H1 (cell line): Measurements from ENCODE around the gene SLC25A15. TPM values are rescaled to one million over a fixed set of nuclear protein-coding genes. Genes with fewer than 3 reads are reported as not detected.

Experiments used
- CTCF ChIA-PET: fragments of 300-600 bp; sonication (Branson Sonifier 250); formaldehyde crosslinking; loops from one replicate; lab custom pipeline; 2021; ENCODE audit not compliant: partially characterized antibody; lab: Charles Lee
- POLR2A ChIA-PET: fragments of 300-600 bp; sonication (Branson Sonifier 250); formaldehyde crosslinking; loops from one replicate; lab custom pipeline; 2021; ENCODE audit warnings: inconsistent platforms; ENCODE audit not compliant: partially characterized antibody; lab: Charles Lee
- DNase-seq, 2 experiments: peaks; one replicate each; pipeline versions ENCODE4 v3.0.0 to v3.0.0-alpha.2; 2010 to 2022; ENCODE audit warnings: low spot score in 2 of 2, low read depth in 1 of 2, mixed read lengths in 1 of 2
- FAIRE-seq: peaks from 2 replicates; lab custom pipeline; 2011; peaks lifted over from hg19 to GRCh38; lab: Jason Lieb, UNC
- H2AFZ ChIP-seq: 2 replicates; pipeline ENCODE4 v1.8.1; 2012; ENCODE audit warnings: low read length, inconsistent platforms
- H2AK5ac ChIP-seq: 2 replicates; pipeline ENCODE4 v1.6.1; 2013; ENCODE audit warnings: low read depth, low read length
- H2BK120ac ChIP-seq: replicated peaks from 2 replicates; pipeline ENCODE3; 2013; ENCODE audit warnings: low read depth, low read length, inconsistent platforms
- H2BK12ac ChIP-seq: 2 replicates; pipeline ENCODE4 v1.6.1; 2013; ENCODE audit warnings: low read depth, low read length
- H2BK15ac ChIP-seq: 2 replicates; pipeline ENCODE4 v1.6.1; 2013; ENCODE audit warnings: low read length
- H2BK20ac ChIP-seq: 2 replicates; pipeline ENCODE4 v1.6.1; 2013; ENCODE audit warnings: low read length
- H2BK5ac ChIP-seq: 2 replicates; pipeline ENCODE4 v1.6.1; 2013; ENCODE audit warnings: low read depth, low read length
- H3K14ac ChIP-seq: 2 replicates; pipeline ENCODE4 v1.6.1; 2013; ENCODE audit warnings: inconsistent platforms; ENCODE audit not compliant: insufficient read length
- H3K18ac ChIP-seq: 2 replicates; pipeline ENCODE4 v1.6.1; 2013; ENCODE audit warnings: low read length; ENCODE audit errors: extremely low read depth
- H3K23ac ChIP-seq: 2 replicates; pipeline ENCODE4 v1.6.1; 2013; ENCODE audit warnings: inconsistent platforms; ENCODE audit not compliant: insufficient read length
- H3K23me2 ChIP-seq: 2 replicates; pipeline ENCODE4 v1.6.1; 2013; ENCODE audit warnings: low read depth, low read length
- H3K27ac ChIP-seq: 2 replicates; pipeline ENCODE4 v1.6.1; 2011; ENCODE audit warnings: low read depth, low read length, inconsistent platforms
- H3K27me3 ChIP-seq, 4 experiments: replicated peaks in 1 of 4; 1 replicate in 1 of 4; 2 replicates in 3 of 4; pipeline versions ENCODE4 v1.6.1 to v1.8.1; 2011 to 2013; ENCODE audit warnings: low read length in 3 of 4, mild to moderate bottlenecking in 3 of 4, inconsistent platforms in 2 of 4, mixed read lengths in 2 of 4, moderate library complexity in 1 of 4; ENCODE audit not compliant: control insufficient read depth in 3 of 4, insufficient read depth in 3 of 4; ENCODE audit errors: extremely low read depth in 1 of 4
- H3K36me3 ChIP-seq, 4 experiments: 2 replicates each; pipeline versions ENCODE4 v1.6.1 to v1.8.1; 2011 to 2013; ENCODE audit warnings: mild to moderate bottlenecking in 4 of 4, low read length in 3 of 4, moderate library complexity in 2 of 4, control low read depth in 1 of 4, inconsistent platforms in 1 of 4; ENCODE audit not compliant: insufficient read depth in 4 of 4, control insufficient read depth in 2 of 4
- H3K4ac ChIP-seq: replicated peaks from 2 replicates; pipeline ENCODE3; 2013; ENCODE audit warnings: low read length, low read depth, mixed read lengths, inconsistent platforms; ENCODE audit not compliant: insufficient read length
- H3K4me1 ChIP-seq, 4 experiments: replicated peaks in 1 of 4; 1 replicate in 1 of 4; 2 replicates in 3 of 4; pipeline versions ENCODE4 v1.6.1 to v1.8.1; 2011 to 2013; ENCODE audit warnings: low read length in 3 of 4, inconsistent platforms in 2 of 4, mixed read lengths in 1 of 4; ENCODE audit not compliant: insufficient read depth in 4 of 4, control insufficient read depth in 3 of 4
- H3K4me2 ChIP-seq, 2 experiments: 2 replicates each; pipeline versions ENCODE4 v1.6.1 to v1.8.1; 2011 to 2013; ENCODE audit warnings: low read depth in 2 of 2, low read length in 2 of 2, control low read depth in 1 of 2, inconsistent platforms in 1 of 2, mild to moderate bottlenecking in 1 of 2; ENCODE audit not compliant: insufficient read depth in 1 of 2
- H3K4me3 ChIP-seq, 4 experiments: fragments of 200-600, 300-600 bp in 1 of 4; sonication (generic), shearing (Covaris generic), sonication (Bioruptor Twin) in 1 of 4; 2 replicates each; pipeline versions ENCODE4 v1.5.1 to v1.8.1; 2011 to 2016; ENCODE audit warnings: low read length in 4 of 4, low read depth in 3 of 4, control low read depth in 2 of 4, inconsistent platforms in 2 of 4, mild to moderate bottlenecking in 2 of 4, mixed read lengths in 1 of 4, moderate library complexity in 1 of 4; ENCODE audit not compliant: insufficient read depth in 2 of 4; ENCODE audit errors: extremely low read depth in 1 of 4
- H3K56ac ChIP-seq: replicated peaks from 2 replicates; pipeline ENCODE3; 2013; ENCODE audit warnings: low read depth, mild to moderate bottlenecking, mixed read lengths, low read length, inconsistent platforms; ENCODE audit not compliant: insufficient read length
- H3K79me1 ChIP-seq: 2 replicates; pipeline ENCODE4 v1.6.1; 2013; ENCODE audit warnings: low read depth, low read length, control low read depth
- H3K79me2 ChIP-seq, 2 experiments: 2 replicates each; pipeline versions ENCODE4 v1.6.1 to v1.8.1; 2012 to 2013; ENCODE audit warnings: low read length in 2 of 2, mild to moderate bottlenecking in 2 of 2, inconsistent platforms in 1 of 2; ENCODE audit not compliant: insufficient read depth in 2 of 2, control insufficient read depth in 1 of 2
- H3K9ac ChIP-seq, 4 experiments: replicated peaks in 1 of 4; 1 replicate in 1 of 4; 2 replicates in 3 of 4; pipeline versions ENCODE4 v1.6.1 to v1.8.1; 2011 to 2013; ENCODE audit warnings: low read depth in 3 of 4, low read length in 3 of 4, control low read depth in 2 of 4, mild to moderate bottlenecking in 2 of 4, moderate library complexity in 2 of 4, inconsistent platforms in 1 of 4; ENCODE audit errors: extremely low read depth in 1 of 4
- H3K9me3 ChIP-seq, 2 experiments: 2 replicates each; pipeline versions ENCODE4 v1.6.1 to v1.8.1; 2012 to 2013; ENCODE audit warnings: mild to moderate bottlenecking in 2 of 2, moderate library complexity in 2 of 2, control low read depth in 1 of 2, inconsistent platforms in 1 of 2, low read depth in 1 of 2, low read length in 1 of 2, mixed read lengths in 1 of 2; ENCODE audit not compliant: insufficient read depth in 2 of 2
- H4K20me1 ChIP-seq, 2 experiments: replicated peaks in 1 of 2; 2 replicates each; pipeline versions ENCODE3 to v1.8.1; 2011 to 2013; ENCODE audit warnings: inconsistent platforms in 2 of 2, low read length in 2 of 2, mild to moderate bottlenecking in 1 of 2; ENCODE audit not compliant: insufficient read depth in 2 of 2, control insufficient read depth in 1 of 2
- H4K5ac ChIP-seq: 2 replicates; pipeline ENCODE4 v1.6.1; 2013; ENCODE audit warnings: low read length, low read depth, mixed read lengths, inconsistent platforms; ENCODE audit not compliant: insufficient read length
- H4K8ac ChIP-seq: 2 replicates; pipeline ENCODE4 v1.8.0; 2013; ENCODE audit warnings: mild to moderate bottlenecking, moderate library complexity, low read length, inconsistent platforms; ENCODE audit not compliant: insufficient read depth; ENCODE audit errors: extremely low read depth
- H4K91ac ChIP-seq: replicated peaks from 2 replicates; pipeline ENCODE3; 2013; ENCODE audit warnings: low read length, mixed read lengths, inconsistent platforms; ENCODE audit not compliant: insufficient read length
- EZH2 ChIP-seq: fragments of 200-600 bp; sonication (generic); IDR thresholded peaks from 2 replicates; pipeline ENCODE4 v1.7.1; 2012; ENCODE audit warnings: low read depth, mild to moderate bottlenecking, moderate library complexity, low read length, inconsistent platforms; ENCODE audit not compliant: severe bottlenecking
- HDAC6 ChIP-seq: IDR thresholded peaks from one replicate; pipeline ENCODE4 v1.7.1; 2012; ENCODE audit warnings: low read depth, mild to moderate bottlenecking, inconsistent platforms, low read length, moderate library complexity
- JUND ChIP-seq: IDR thresholded peaks from 2 replicates; pipeline ENCODE4 v1.6.1; 2011; ENCODE audit warnings: mild to moderate bottlenecking, improper control_type of control experiment, low read length
- SIRT6 ChIP-seq: IDR thresholded peaks from one replicate; pipeline ENCODE4 v1.7.1; 2012; ENCODE audit warnings: low read length, inconsistent platforms
- TBP ChIP-seq: IDR thresholded peaks from 2 replicates; pipeline ENCODE4 v1.6.1; 2011; ENCODE audit warnings: low read depth, low read length, improper control_type of control experiment
- WGBS, 2 experiments: shearing (Covaris generic) in 1 of 2; methylation state at CpG; one replicate each; pipeline versions ENCODE4 v1.1.6 to v1.1.7; 2013 to 2015; ENCODE audit warnings: low lambda C conversion rate in 2 of 2, mixed read lengths in 2 of 2, inconsistent platforms in 1 of 2, low coverage in 1 of 2, missing lambda C conversion rate in 1 of 2; ENCODE audit not compliant: insufficient replicate concordance in 2 of 2, insufficient coverage in 1 of 2, insufficient read length in 1 of 2; ENCODE audit errors: extremely low coverage in 1 of 2, missing lambda C conversion rate in 1 of 2; 5-methylcytosine and 5-hydroxymethylcytosine counted together
- polyA plus RNA-seq, 7 experiments: library from polyadenylated mRNA; depleted of rRNA in 3 of 7; stranded (reverse) in 5 of 7; unstranded in 2 of 7; fragments of >200 nt in 5 of 7; fragments of 200-250 nt in 2 of 7; gene quantifications; 1 replicate in 5 of 7; 2 replicates in 1 of 7; 4 replicates in 1 of 7; pipeline versions ENCODE4 v1.2.1 to v1.2.3, GENCODE V29; 2011 to 2013; ENCODE audit warnings: missing spikeins in 2 of 7, mixed read lengths in 2 of 7
- total RNA-seq: library from RNA; stranded (reverse); fragmentation: NEBNext Ultra II Directional; extraction: Animal tissue kit (Norgen Biotek cat#: 25700); gene quantifications from 2 replicates; pipeline ENCODE4 v1.2.1, GENCODE V29; 2021

The SLC25A15 gene
- total and polyA plus RNA-seq, 2 of the 8 experiments (the other 6 are each of a cell fraction or from before 2014, with no cell fraction given), result 12.4 to 23.4 TPM

- no peak for FAIRE-seq
- H3K23ac ChIP-seq, result no peak overlapping the region
- no peak overlapping the region for H2BK15ac ChIP-seq
- no peaks in the 10 kb centered on the region for H3K79me1 ChIP-seq
- H3K9ac ChIP-seq, result no peak overlapping the region
- H2BK12ac ChIP-seq, result no peak overlapping the region
- 71% methylated on average over 1 of the region's 1 CpG; no CpG with 5 or more reads in 1 of the 2 experiments for WGBS, 2 experiments
- H2BK120ac ChIP-seq, result no peak overlapping the region
- H2BK5ac ChIP-seq, result no peak overlapping the region
- H4K91ac ChIP-seq, result no peak overlapping the region
- H4K5ac ChIP-seq, result no peak overlapping the region
- H3K56ac ChIP-seq, result no peak overlapping the region
- H3K9me3 ChIP-seq, result no peaks in the 10 kb centered on the region
- TF ChIP-seq SIRT6 (no peak), JUND (no peak), HDAC6 (no peak), TBP (no peak), EZH2 (no peak)
- no peak overlapping the region for H3K27ac ChIP-seq
- no peak for DNase-seq
- no peak overlapping the region for H2BK20ac ChIP-seq
- no peak overlapping the region for H3K4me3 ChIP-seq
- H2AFZ ChIP-seq, result no peak overlapping the region
- no peaks in the 10 kb centered on the region for H4K20me1 ChIP-seq
- H4K8ac ChIP-seq, result no peak overlapping the region
- no peak overlapping the region for H3K4me2 ChIP-seq
- ChIA-PET POLR2A (no interaction called here), CTCF (interaction anchor here (1.1 kb wide), 1 partner anchor 20 kb away, joined by 3 read pairs; no protein-coding TSS in a partner anchor)
- no peaks in the 10 kb centered on the region for H3K4me1 ChIP-seq
- no peak overlapping the region for H3K18ac ChIP-seq
- H3K36me3 ChIP-seq, result no peaks in the 10 kb centered on the region
- no peaks in the 10 kb centered on the region for H3K79me2 ChIP-seq
- no peak overlapping the region for H3K4ac ChIP-seq
- no peaks in the 10 kb centered on the region for H3K23me2 ChIP-seq
- H3K14ac ChIP-seq, result no peak overlapping the region
- H2AK5ac ChIP-seq, result no peak overlapping the region
- H3K27me3 ChIP-seq, result no peaks in the 10 kb centered on the region
These were observed 30.4 kb downstream of the SLC25A15 start for GRCh38 chr13:40819797-40820315.
